ENCODE measurements around the gene TARM1.

The TARM1 gene

GRCh38 chr19:54030895-54031586, 50.1 kb downstream of the TARM1 start:
- no peak for DNase-seq (ENCODE audit: low spot score)

DNA sequence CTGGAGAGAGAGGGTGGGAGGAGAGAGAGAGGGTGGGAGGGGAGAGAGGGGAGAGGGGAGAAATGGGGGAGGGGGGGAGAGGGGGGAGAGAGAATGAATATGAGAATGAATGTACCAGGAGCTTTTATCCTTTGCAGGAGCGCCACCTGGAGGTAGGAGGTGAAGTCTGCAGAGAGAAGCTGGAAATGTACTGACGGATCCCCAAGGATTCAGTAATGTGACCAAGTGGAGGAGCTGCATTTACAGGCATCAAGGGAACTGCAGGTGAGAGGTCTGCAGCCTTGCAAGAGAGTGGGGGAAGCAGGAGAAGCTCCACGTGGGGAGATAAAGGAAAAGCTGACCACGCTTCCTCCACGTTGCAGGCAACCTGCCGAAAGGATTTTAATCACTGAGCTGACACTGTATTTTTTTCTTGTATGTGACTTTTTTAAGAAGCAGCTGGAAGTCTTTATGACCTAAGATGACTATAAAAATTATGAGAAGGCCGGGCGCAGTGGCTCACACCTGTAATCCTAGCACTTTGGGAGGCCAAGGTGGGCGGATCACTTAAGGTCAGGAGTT, 51.2 kb downstream of the TARM1 start:
- peak; percentile 70 for DNase-seq (ENCODE audit: low spot score)

GRCh38 chr19:54029301-54029700, 51.9 kb downstream of the TARM1 start:
- no peak for DNase-seq (ENCODE audit: low spot score)

DNA sequence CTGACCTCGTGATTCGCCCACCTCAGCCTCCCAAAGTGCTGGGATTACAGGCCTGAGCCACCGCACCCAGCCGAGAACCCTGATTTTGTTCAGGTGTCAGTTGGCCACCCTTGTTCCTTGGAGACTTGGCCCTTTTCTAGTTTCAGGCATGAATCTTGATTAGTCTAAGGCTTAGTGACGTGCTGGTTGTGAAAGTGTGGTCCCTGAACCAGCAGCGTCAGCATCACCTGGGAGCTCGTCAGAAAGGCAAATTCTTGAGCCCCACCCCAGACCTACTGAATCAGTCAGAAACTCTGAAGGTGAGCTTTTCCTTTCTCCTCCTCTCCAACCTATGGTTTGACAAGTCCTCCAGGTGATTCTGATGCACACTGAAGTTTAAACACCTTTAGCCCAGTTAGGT, 54.5 kb downstream of the TARM1 start:
- no peak for DNase-seq (ENCODE audit: low spot score)

- no peak for DNase-seq (ENCODE audit: low spot score)
These were observed 56.5 kb downstream of the TARM1 start for GRCh38 chr19:54024660-54025059.

DNA sequence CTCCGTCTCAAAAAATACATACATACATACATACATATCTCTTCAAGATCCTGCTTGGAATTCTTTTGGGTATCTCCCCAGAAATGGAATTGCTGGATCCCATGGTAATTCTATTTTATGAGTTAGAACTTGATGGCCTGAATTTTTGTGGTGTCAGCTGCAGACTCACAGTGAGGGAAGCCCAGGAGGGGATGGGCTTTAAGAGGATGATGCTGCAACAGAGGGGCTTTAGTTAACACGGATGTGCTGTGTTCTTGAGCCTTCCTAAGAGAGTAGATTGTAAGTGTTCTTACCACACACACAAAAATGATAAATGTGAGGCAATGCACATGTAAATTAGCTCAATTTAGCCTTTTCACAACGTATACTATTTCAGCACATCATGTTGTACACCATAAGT, 58.0 kb downstream of the TARM1 start:
- DNase-seq (ENCODE audit: low spot score) = no peak

DNA sequence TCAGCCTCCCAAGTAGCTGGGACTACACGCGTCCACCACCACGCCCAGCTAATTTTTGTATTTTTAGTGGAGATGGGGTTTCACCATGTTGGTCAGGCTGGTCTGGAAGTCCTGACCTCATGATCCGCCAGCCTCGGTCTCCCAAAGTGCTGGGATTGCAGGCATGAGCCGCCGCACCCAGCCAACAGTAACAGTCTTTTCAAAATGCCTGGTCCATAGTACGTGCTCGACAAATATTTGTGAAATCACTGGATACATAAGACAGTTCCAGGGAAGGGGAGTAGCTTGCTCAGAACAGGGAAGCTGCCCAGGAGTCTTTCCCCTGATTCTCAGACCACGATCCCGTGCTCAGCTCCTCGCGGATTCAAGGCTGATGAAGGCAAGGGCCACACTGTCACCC, 59.2 kb downstream of the TARM1 start:
- DNase-seq (ENCODE audit: low spot score) = no peak

- DNase-seq (ENCODE audit: low spot score) = no peak
These were observed 59.8 kb downstream of the TARM1 start for GRCh38 chr19:54021363-54021762.
